ENCODE data around the gene RPL36AL. TPM values are rescaled to one million over a fixed set of nuclear protein-coding genes. Genes with fewer than 3 reads are reported as not detected.

The RPL36AL gene
- polyA plus RNA-seq, 2 of the 4 experiments (the other 2 are of a cell fraction): 390 to 469 TPM

DNA sequence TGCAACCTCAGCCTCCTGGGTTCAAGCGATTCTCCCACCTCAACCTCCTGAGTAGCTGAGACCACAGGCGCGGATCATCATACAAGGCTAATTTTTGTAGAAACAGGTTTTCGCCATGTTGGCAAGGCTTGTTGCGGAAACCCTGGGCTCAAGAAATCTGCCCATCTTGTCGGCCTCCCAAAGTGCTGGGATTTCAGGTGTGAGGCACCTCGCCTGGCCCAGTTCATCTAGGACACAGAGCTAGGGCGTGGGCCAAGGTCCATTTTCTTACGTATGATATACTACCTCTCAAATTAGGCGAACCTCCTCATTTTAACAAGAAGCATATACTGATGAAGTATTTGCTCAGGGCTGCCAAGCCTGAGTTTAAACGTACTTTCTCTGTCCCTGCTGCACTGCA is 36.4 kb downstream of the RPL36AL start:
- Histone ChIP-seq H3K4me3 (peak overlapping the region; percentile 64), H3K4me2 (peak overlapping the region; percentile 82), H3K27ac (peak overlapping the region; percentile 86 to 96; a peak in 4 of 6 replicates), H3K4me1 (peaks cover 30% of the 10 kb centered on the region), H3K9me3 (no peaks in the 10 kb centered on the region)
- ChIA-PET POLR2A (no interaction called here), CTCF (no interaction called here)
- ATAC-seq (no peak), FAIRE-seq (no peak), DNase-seq (ENCODE audit: low read depth in 1 of 2, low spot score in 1 of 2) (no peak)
- TF ChIP-seq, protein P1, sequence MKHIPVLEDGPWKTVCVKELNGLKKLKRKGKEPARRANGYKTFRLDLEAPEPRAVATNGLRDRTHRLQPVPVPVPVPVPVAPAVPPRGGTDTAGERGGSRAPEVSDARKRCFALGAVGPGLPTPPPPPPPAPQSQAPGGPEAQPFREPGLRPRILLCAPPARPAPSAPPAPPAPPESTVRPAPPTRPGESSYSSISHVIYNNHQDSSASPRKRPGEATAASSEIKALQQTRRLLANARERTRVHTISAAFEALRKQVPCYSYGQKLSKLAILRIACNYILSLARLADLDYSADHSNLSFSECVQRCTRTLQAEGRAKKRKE (CRISPR knock-in tag; IDR thresholded peaks at IDR 0.05; ENCODE audit: low read depth): no peak
- TF ChIP-seq BHLHE40 (IDR thresholded peaks at IDR 0.05; ENCODE audit: low read depth, low read length): no peak
- TF ChIP-seq MAZ (IDR thresholded peaks at IDR 0.05; ENCODE audit: borderline replicate concordance, low read depth, low read length): no peak
- no peak for TF ChIP-seq POLR2AphosphoS2 (conservative IDR thresholded peaks at IDR 0.05; ENCODE audit: low read length)
- TF ChIP-seq PHF8 (IDR thresholded peaks at IDR 0.05; ENCODE audit: borderline replicate concordance, low read depth): no peak
- TF ChIP-seq SMC3 (IDR thresholded peaks at IDR 0.05): no peak
- 72% methylated on average over 11 of the region's 11 CpGs for WGBS (ENCODE audit: missing lambda C conversion rate)

DNA sequence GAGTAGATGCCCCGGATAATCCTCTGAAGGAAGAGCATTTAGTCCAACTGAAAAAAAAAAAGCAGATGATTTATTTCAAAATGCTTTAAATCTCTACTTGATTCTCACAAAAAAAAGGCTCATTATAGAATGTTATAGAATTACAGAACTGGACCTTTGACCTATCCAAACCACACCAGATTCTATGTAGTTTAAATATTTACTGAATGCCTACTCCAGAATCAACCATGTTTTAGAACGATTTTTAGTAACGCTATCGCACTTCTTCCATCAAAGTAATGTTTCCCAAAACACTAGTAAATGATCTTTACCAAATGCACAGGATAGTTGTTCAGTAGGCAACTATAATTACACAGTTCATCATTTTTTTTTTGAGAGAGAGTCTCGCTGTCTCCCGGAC is 36.8 kb downstream of the RPL36AL start:
- 72% methylated on average over 6 of the region's 6 CpGs for WGBS (ENCODE audit: missing lambda C conversion rate)
- Histone ChIP-seq H3K4me1 (peaks cover 30% of the 10 kb centered on the region), H3K4me2 (peak overlapping the region; percentile 82), H3K9me3 (no peaks in the 10 kb centered on the region), H3K4me3 (peak overlapping the region; percentile 64), H3K27ac (peak overlapping the region in 1 of 2 experiments; percentile 96; a peak in 3 of 6 replicates)
- no peak for TF ChIP-seq TP53 (CRISPR knock-in tag; IDR thresholded peaks at IDR 0.05)
- TF ChIP-seq HDAC2 (IDR thresholded peaks at IDR 0.05): no peak
- TF ChIP-seq FOSB (CRISPR knock-in tag; IDR thresholded peaks at IDR 0.05): 0 out of 2 replicates have a peak, but pooled peaks have one; percentile 14
- no peak for TF ChIP-seq ZSCAN20 (CRISPR knock-in tag; IDR thresholded peaks at IDR 0.05)
- no peak for FAIRE-seq
- POLR2A ChIA-PET: interaction anchor here (0.7 kb wide), 1 partner anchor 36 kb away, joined by 3 read pairs; the partner anchor contains the start of gene RPL36AL
- no peak for DNase-seq (ENCODE audit: low read depth in 1 of 2, low spot score in 1 of 2)
- CTCF ChIA-PET: no interaction called here
- no peak for ATAC-seq

DNA sequence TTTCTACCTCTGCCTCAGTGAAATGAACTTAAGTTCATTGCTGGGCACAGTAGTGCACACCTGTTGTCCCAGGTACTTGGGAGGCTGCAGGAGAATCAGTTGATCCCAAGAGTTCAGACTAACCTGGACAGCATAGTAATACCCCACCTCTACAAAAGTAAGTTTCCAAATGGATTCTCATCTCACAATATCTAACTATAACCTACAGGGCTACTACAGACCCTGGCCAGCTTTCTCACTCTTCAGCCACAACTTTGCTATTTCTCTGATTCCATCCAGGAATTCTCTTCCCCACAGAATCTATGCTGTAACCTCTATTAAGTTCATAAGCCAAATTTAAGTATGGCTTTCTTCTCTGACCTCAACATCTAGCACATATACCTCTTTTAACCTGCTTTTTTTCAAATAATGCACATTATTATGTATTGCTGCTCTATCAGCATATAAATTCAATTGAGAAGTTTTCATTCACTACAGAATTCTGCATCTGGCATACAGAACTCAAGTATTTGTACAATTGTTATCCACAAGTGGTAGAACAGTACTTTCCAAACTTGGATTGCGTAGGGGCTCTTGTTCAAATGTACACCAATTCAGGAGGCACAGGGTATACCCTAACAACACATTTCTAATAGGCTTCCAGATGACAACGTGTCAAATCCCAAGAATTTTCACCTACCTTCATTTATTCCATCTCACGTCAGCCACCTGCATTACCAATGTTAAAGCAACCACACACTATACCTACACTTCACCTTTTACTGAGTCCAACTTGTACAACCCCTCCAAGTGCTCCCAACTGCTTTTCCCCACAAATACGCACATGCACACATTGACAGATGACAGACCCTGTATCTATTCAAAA is 38.1 kb downstream of the RPL36AL start:
- WGBS (ENCODE audit: missing lambda C conversion rate): 91% methylated on average over 4 of the region's 4 CpGs
- no peak for DNase-seq (ENCODE audit: low read depth in 1 of 2, low spot score in 1 of 2)
- H3K4me1 ChIP-seq: peaks cover 30% of the 10 kb centered on the region
- no peak overlapping the region for H3K4me3 ChIP-seq
- CTCF ChIA-PET: no interaction called here
- H3K27ac ChIP-seq: no peak overlapping the region
- H3K9me3 ChIP-seq: no peaks in the 10 kb centered on the region
- no peak for ATAC-seq
- peak overlapping the region; percentile 82 for H3K4me2 ChIP-seq
- FAIRE-seq: no peak
- POLR2A ChIA-PET: no interaction called here
- TF ChIP-seq MAFK (IDR thresholded peaks at IDR 0.05; ENCODE audit: partially characterized antibody): no peak
- peak; percentile 93; the same call in 1 of the 2 replicates for TF ChIP-seq POLR2AphosphoS2 (conservative IDR thresholded peaks at IDR 0.05; ENCODE audit: low read length)
- TF ChIP-seq RARB (CRISPR knock-in tag; IDR thresholded peaks at IDR 0.05): peak; percentile 82
- TF ChIP-seq, protein P1 (CRISPR knock-in tag; IDR thresholded peaks at IDR 0.05; ENCODE audit: low read depth): peak; percentile 30; the same call in 1 of the 2 replicates
- TF ChIP-seq TP53 (CRISPR knock-in tag; IDR thresholded peaks at IDR 0.05): peak; percentile 70; the same call in 1 of the 2 replicates
- TF ChIP-seq ZSCAN20 (CRISPR knock-in tag; IDR thresholded peaks at IDR 0.05): no peak
- peak; percentile 19; the same call in 1 of the 2 replicates for TF ChIP-seq EHF (CRISPR knock-in tag; IDR thresholded peaks at IDR 0.05)
- TF ChIP-seq, protein P2, sequence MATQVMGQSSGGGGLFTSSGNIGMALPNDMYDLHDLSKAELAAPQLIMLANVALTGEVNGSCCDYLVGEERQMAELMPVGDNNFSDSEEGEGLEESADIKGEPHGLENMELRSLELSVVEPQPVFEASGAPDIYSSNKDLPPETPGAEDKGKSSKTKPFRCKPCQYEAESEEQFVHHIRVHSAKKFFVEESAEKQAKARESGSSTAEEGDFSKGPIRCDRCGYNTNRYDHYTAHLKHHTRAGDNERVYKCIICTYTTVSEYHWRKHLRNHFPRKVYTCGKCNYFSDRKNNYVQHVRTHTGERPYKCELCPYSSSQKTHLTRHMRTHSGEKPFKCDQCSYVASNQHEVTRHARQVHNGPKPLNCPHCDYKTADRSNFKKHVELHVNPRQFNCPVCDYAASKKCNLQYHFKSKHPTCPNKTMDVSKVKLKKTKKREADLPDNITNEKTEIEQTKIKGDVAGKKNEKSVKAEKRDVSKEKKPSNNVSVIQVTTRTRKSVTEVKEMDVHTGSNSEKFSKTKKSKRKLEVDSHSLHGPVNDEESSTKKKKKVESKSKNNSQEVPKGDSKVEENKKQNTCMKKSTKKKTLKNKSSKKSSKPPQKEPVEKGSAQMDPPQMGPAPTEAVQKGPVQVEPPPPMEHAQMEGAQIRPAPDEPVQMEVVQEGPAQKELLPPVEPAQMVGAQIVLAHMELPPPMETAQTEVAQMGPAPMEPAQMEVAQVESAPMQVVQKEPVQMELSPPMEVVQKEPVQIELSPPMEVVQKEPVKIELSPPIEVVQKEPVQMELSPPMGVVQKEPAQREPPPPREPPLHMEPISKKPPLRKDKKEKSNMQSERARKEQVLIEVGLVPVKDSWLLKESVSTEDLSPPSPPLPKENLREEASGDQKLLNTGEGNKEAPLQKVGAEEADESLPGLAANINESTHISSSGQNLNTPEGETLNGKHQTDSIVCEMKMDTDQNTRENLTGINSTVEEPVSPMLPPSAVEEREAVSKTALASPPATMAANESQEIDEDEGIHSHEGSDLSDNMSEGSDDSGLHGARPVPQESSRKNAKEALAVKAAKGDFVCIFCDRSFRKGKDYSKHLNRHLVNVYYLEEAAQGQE (IDR thresholded peaks at IDR 0.05): 0 out of 2 replicates have a peak, but pooled peaks have one; percentile 8
- TF ChIP-seq FOSB (CRISPR knock-in tag; IDR thresholded peaks at IDR 0.05): peak; percentile 97
- TF ChIP-seq, protein P3, sequence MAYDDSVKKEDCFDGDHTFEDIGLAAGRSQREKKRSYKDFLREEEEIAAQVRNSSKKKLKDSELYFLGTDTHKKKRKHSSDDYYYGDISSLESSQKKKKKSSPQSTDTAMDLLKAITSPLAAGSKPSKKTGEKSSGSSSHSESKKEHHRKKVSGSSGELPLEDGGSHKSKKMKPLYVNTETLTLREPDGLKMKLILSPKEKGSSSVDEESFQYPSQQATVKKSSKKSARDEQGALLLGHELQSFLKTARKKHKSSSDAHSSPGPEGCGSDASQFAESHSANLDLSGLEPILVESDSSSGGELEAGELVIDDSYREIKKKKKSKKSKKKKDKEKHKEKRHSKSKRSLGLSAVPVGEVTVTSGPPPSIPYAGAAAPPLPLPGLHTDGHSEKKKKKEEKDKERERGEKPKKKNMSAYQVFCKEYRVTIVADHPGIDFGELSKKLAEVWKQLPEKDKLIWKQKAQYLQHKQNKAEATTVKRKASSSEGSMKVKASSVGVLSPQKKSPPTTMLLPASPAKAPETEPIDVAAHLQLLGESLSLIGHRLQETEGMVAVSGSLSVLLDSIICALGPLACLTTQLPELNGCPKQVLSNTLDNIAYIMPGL (CRISPR knock-in tag; IDR thresholded peaks at IDR 0.05; ENCODE audit: borderline replicate concordance): peak; percentile 42; the same call in 1 of the 2 replicates
- TF ChIP-seq CBX8 (IDR thresholded peaks at IDR 0.05): no peak
- TF ChIP-seq FOSL2 (IDR thresholded peaks at IDR 0.05): no peak
- TF ChIP-seq FOSL2 (CRISPR knock-in tag; IDR thresholded peaks at IDR 0.05): no peak
- no peak for TF ChIP-seq MAZ (IDR thresholded peaks at IDR 0.05; ENCODE audit: borderline replicate concordance, low read depth, low read length)
- peak; percentile 91 for TF ChIP-seq TFCP2L1 (CRISPR knock-in tag; IDR thresholded peaks at IDR 0.05)
- no peak for TF ChIP-seq NFE2L2 (conservative IDR thresholded peaks at IDR 0.05; ENCODE audit: low read length)
- peak in 1 of 2 experiments; percentile 16; a peak in 2 of 5 replicates for TF ChIP-seq JUN (IDR thresholded peaks at IDR 0.05)
- TF ChIP-seq, protein P4, sequence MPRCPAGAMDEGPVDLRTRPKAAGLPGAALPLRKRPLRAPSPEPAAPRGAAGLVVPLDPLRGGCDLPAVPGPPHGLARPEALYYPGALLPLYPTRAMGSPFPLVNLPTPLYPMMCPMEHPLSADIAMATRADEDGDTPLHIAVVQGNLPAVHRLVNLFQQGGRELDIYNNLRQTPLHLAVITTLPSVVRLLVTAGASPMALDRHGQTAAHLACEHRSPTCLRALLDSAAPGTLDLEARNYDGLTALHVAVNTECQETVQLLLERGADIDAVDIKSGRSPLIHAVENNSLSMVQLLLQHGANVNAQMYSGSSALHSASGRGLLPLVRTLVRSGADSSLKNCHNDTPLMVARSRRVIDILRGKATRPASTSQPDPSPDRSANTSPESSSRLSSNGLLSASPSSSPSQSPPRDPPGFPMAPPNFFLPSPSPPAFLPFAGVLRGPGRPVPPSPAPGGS (IDR thresholded peaks at IDR 0.05): peak; percentile 22; the same call in 1 of the 3 replicates
- TF ChIP-seq HOXB5 (CRISPR knock-in tag; IDR thresholded peaks at IDR 0.05): no peak

Measured in A549 (cell line).